ENCODE results near the gene SLC35F3.

SLC35F3 gene

GRCh38 chr1:233975486-233975885, 71.0 kb downstream of the SLC35F3 start:
- no peak for DNase-seq

- no peak for DNase-seq
Observed at GRCh38 chr1:233981042-233981675, 76.7 kb downstream of the SLC35F3 start.

GRCh38 chr1:233982827-233983518, 78.5 kb downstream of the SLC35F3 start:
- DNase-seq, result no peak

- DNase-seq, result no peak
Observed at GRCh38 chr1:233983811-233984210, 79.3 kb downstream of the SLC35F3 start.

- no peak for DNase-seq
Observed at GRCh38 chr1:233988963-233989696, 84.7 kb downstream of the SLC35F3 start.

- no peak for DNase-seq
Observed at GRCh38 chr1:233990486-233990885, 86.0 kb downstream of the SLC35F3 start.

GRCh38 chr1:233993651-233994050, 89.2 kb downstream of the SLC35F3 start:
- DNase-seq, result no peak

- no peak for DNase-seq
Observed at GRCh38 chr1:233994112-233994511, 89.6 kb downstream of the SLC35F3 start.

GRCh38 chr1:233998456-233998855, 94.0 kb downstream of the SLC35F3 start:
- no peak for DNase-seq

GRCh38 chr1:233998891-233999290, 94.4 kb downstream of the SLC35F3 start:
- no peak for DNase-seq

GRCh38 chr1:234000557-234001041, 96.1 kb downstream of the SLC35F3 start:
- no peak for DNase-seq

- no peak for DNase-seq
Observed at GRCh38 chr1:234001817-234002216, 97.3 kb downstream of the SLC35F3 start.

GRCh38 chr1:234004591-234004990, 100.1 kb downstream of the SLC35F3 start:
- DNase-seq, result no peak

GRCh38 chr1:234007684-234008083, 103.2 kb downstream of the SLC35F3 start:
- no peak for DNase-seq

GRCh38 chr1:234008591-234008990, 104.1 kb downstream of the SLC35F3 start:
- no peak for DNase-seq

GRCh38 chr1:234009668-234010067, 105.2 kb downstream of the SLC35F3 start:
- no peak for DNase-seq

- DNase-seq, result no peak
Observed at GRCh38 chr1:234014208-234014607, 109.7 kb downstream of the SLC35F3 start.

GRCh38 chr1:234018816-234019215, 114.3 kb downstream of the SLC35F3 start:
- DNase-seq, result no peak

GRCh38 chr1:234019387-234019786, 114.9 kb downstream of the SLC35F3 start:
- DNase-seq, result no peak

- no peak for DNase-seq
Observed at GRCh38 chr1:234022302-234022701, 117.8 kb downstream of the SLC35F3 start.

- no peak for DNase-seq
Observed at GRCh38 chr1:234039603-234040002, 135.1 kb downstream of the SLC35F3 start.

- no peak for DNase-seq
Observed at GRCh38 chr1:234040446-234041317, 136.2 kb downstream of the SLC35F3 start.

- DNase-seq, result no peak
Observed at GRCh38 chr1:234044079-234044478, 139.6 kb downstream of the SLC35F3 start.
